ENCODE measurements around the gene CYGB. TPM values are rescaled to one million over a fixed set of nuclear protein-coding genes. Genes with fewer than 3 reads are reported as not detected.
A peak's percentile ranks its signal among the peaks of the same experiment; 100 is the strongest.
"Not testable (repeated sequence)": the region's sequence is repeated elsewhere in the genome, so short reads cannot be mapped to it uniquely, and the experiment has no call there.

The CYGB gene
- total RNA-seq, 1 experiment from 2014 or later, result 2.8 TPM

GRCh38 chr17:76525513-76525833 lies 12.0 kb downstream of the CYGB start:
- DNase-seq (ENCODE audit: extremely low read depth, low read depth), result not testable (repeated sequence)

- peak; percentile 66 for DNase-seq (ENCODE audit: extremely low read depth, low read depth)
These were observed 12.7 kb downstream of the CYGB start for GRCh38 chr17:76524598-76525512.

DNA sequence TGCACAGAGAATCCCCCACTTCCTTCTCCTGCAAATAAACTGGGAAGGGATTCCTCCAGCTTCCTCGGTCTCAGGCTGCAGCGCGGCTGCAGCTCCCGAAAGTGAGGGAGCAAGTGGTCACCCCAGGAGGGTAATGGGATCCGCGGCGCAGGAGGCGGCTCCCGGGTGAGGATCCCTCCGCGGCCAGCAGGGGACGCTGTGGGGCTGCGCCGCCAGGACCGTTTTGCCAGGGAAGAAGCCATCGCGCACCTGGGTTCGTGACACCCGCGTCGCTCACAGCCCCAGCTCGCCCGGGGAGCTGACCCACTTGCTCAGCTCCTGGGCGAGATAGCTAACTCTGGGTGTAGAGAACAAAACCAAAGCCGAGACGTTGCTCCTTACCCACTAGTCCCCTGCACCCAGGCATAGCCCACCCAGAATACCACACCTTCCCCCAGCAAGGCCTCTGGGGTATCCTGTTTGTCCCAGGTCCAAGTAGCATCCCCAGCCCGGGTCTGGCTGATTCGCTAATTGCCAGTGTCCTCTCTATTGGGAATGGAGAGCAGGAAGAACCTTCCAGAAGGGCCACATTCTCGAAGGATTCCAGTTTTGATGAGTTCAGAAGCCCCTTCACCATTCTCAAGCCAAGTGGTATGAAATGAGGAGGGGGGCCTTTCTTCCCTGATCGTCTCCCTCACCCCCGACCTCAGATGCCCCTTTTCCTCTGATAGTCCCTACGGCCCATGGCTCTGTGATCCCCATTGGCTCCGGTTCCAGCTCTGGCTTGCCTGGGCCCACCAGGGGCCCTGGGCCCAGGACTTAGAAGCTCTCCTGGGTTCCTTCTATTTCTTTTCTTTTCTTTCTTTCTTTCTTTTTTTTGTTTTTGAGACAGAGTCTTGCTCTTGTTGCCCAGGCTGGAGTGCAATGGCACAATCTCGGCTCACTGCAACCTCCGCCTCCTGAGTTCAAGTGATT lies 14.1 kb downstream of the CYGB start:
- peak; percentile 60 for DNase-seq (ENCODE audit: extremely low read depth, low read depth)

- not testable (repeated sequence) for DNase-seq (ENCODE audit: extremely low read depth, low read depth)
These were observed 15.8 kb downstream of the CYGB start for GRCh38 chr17:76521683-76522082.

DNA sequence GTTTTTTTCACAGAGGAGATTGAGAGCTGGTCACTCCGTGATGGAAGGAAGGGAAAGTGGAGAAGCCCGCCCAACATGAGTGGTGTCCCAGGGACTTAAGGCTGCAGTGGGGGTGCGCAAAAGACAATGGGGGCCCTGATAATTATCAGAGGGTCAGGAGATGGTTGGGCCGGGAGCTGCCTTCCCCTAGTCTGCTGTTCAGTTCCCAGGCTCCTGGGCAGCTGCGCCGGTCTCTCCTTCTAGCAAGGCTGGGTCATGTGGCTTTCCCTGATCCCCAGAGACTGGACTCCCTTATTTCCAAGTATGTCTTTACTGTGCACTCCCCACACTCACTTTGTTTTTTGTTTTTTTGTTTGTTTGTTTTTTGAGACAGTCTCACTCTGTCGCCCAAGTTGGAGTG lies 16.2 kb downstream of the CYGB start:
- DNase-seq (ENCODE audit: extremely low read depth, low read depth), result no peak

- DNase-seq (ENCODE audit: extremely low read depth, low read depth), result no peak
These were observed 18.2 kb downstream of the CYGB start for GRCh38 chr17:76519048-76519966.

GRCh38 chr17:76517638-76518038 lies 19.9 kb downstream of the CYGB start:
- DNase-seq (ENCODE audit: extremely low read depth, low read depth), result no peak

GRCh38 chr17:76515274-76515949 lies 22.1 kb downstream of the CYGB start:
- DNase-seq (ENCODE audit: extremely low read depth, low read depth), result no peak

GRCh38 chr17:76514355-76514754 lies 23.2 kb downstream of the CYGB start:
- not testable (repeated sequence) for DNase-seq (ENCODE audit: extremely low read depth, low read depth)

GRCh38 chr17:76513306-76513692 lies 24.2 kb downstream of the CYGB start:
- no peak for DNase-seq (ENCODE audit: extremely low read depth, low read depth)

DNA sequence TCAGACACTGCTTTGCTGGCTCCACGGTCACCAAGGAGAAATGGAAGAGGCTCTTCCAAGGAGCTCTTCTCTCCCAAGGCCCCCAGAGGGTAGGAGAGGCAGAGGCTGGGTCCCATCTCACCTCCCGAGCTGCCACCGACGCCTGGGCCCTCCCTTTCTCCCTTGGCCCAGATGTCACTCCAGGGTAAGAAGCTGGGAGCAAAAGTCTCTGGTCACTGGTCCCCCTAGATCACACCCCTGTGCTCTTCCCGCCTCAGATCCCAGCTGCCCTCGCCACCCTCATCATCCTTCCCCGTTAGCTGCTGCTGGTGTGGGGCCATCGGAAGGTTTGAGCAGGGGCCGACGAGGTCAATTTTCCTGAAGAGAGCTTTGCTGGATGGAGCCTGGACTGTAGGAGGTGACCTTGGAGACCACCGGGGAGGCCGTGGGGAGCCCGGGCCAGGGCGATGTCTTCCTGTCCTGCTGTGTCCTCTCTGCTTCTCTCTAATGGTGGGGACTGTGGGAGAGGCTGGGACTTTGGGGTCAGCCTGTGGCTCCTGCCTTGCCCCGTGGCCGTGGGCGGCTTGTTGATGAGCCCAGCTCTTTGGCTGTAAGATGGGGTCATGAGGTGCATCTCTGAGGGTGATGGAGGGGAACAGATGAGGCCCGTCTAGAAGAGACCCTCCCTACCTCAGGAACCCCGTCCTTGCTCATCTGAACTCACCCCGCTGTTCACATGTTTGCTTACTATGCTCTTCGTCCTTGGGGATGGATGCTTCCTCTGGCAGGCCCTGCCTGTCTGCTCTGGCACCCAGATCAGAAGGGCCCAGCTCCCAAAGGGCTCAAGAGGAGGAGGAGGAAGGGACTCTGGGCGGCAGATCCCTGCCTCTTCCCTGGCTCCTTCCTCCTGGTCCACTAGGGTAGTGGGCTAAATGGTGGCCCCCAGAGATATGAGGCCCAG lies 24.9 kb downstream of the CYGB start:
- no peak for DNase-seq (ENCODE audit: extremely low read depth, low read depth)

DNA sequence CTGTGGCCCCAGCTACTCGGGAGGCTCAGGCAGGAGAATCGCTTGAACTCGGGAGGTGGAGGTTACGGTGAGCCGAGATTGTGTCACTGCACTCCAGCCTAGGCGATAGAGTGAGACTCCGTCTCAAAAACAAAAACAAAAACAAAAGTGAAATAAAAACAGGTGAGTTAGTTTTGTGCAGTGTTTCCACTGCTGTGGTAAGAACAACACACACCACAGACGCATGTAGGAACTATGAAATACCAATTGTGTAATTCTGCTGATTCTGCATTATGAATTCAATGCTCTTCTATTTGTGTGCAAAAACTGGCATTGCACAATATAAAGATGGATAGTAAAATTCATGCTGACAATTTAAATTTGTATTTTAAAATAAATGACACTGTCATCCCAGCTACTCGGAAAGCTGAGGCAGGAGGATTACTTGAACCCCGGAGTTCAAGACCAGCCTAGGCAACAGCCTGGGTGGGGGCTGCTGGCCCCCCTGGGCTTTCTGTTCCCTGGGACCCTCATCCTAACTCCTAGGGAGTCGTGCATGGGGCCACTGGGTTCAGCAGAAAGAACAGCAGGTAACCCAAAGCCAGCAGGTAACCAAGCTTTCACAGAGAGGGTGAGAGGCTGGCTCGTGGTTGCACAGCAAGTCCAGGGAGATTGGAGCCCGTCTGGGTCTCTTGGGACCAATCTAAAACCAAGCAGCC lies 25.7 kb downstream of the CYGB start:
- no peak for DNase-seq (ENCODE audit: extremely low read depth, low read depth)

DNA sequence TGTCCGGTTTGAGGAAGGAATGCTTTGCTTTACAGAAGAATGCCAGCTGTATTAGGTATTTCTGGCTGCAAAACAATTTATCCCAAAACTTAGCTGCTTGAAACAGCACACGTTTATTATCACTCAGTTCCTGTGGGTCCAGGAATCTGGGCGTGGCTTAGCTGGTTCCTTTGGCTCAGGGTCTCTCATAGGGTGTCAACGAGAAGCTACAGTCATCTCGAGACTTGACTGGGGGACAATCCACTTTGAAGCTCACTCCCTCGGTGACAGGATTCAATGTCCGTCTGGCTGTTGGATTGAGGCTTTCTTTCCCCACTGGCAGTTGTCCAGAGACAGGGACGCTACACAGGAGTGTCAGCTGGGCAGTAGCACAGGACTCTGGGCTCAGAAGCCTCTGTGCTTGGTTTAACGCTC lies 26.7 kb downstream of the CYGB start:
- no peak for DNase-seq (ENCODE audit: extremely low read depth, low read depth)

GRCh38 chr17:76508472-76509063 lies 28.9 kb downstream of the CYGB start:
- not testable (repeated sequence) for DNase-seq (ENCODE audit: extremely low read depth, low read depth)

- peak; percentile 76 for DNase-seq (ENCODE audit: extremely low read depth, low read depth)
These were observed 30.8 kb downstream of the CYGB start for GRCh38 chr17:76506408-76507345.

DNA sequence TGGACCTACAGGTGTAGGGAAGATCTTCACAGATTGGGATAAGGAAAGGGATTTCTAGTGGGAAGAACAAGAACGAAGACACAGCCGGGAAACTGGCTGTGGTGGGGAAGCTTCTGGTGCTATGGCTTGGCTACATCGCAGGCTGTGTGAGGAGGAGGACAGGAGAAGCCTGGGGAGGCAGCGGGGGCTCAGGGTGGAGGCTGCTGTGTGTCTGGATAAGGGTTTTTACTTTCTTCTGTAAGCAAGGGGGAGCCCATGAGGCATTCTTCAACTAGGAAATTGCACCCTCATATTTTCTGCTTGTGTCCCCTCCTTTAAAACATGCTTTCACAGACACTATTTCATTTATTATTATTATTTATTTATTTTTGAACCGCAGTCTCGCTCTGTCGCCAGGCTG lies 33.4 kb downstream of the CYGB start:
- DNase-seq (ENCODE audit: extremely low read depth, low read depth), result no peak

All from NCI-H460 (cell line).